Common myeloid progenitor, CD34-positive (primary cell): Measurements from ENCODE around the gene ZDHHC14.

ENCODE experiments used
- CTCF ChIA-PET: fragments of 350-600 bp; sonication (Branson Sonifier 250); formaldehyde crosslinking; loops from one replicate; lab custom pipeline; 2021; ENCODE audit warnings: antibody characterized with exemption; lab: Charles Lee
- POLR2A ChIA-PET: fragments of 350-600 bp; sonication (Branson Sonifier 250); formaldehyde crosslinking; loops from one replicate; lab custom pipeline; 2021; ENCODE audit warnings: antibody characterized with exemption; lab: Charles Lee
- DNase-seq, 3 donors: peaks; one replicate each; pipeline versions ENCODE4 v3.0.0 to v3.0.0-alpha.2; 2013
- H3K27ac ChIP-seq, 2 experiments: 1 replicate in 1 of 2; 2 replicates in 1 of 2; pipeline ENCODE4 v1.7.0; 2013; ENCODE audit warnings: inconsistent platforms in 2 of 2, low read length in 2 of 2, mild to moderate bottlenecking in 2 of 2, low read depth in 1 of 2, moderate library complexity in 1 of 2; ENCODE audit not compliant: severe bottlenecking in 2 of 2, insufficient read depth in 1 of 2, poor library complexity in 1 of 2
- H3K27me3 ChIP-seq, 5 experiments: replicated peaks in 2 of 5; 1 replicate in 3 of 5; 2 replicates in 2 of 5; pipeline versions ENCODE4 v1.6.1 to v1.7.0; 2013; ENCODE audit warnings: low read length in 4 of 5, mild to moderate bottlenecking in 2 of 5, moderate library complexity in 2 of 5, inconsistent platforms in 1 of 5; ENCODE audit not compliant: insufficient read depth in 5 of 5, control insufficient read depth in 4 of 5
- H3K36me3 ChIP-seq, 4 experiments: 1 replicate in 2 of 4; 2 replicates in 2 of 4; pipeline versions ENCODE4 v1.6.1 to v1.7.0; 2013; ENCODE audit warnings: low read length in 3 of 4, control low read depth in 1 of 4, mild to moderate bottlenecking in 1 of 4; ENCODE audit not compliant: control insufficient read depth in 4 of 4, insufficient read depth in 4 of 4
- H3K4me1 ChIP-seq, 4 experiments: 1 replicate in 3 of 4; 2 replicates in 1 of 4; pipeline versions ENCODE4 v1.6.1 to v1.7.1; 2013; ENCODE audit warnings: low read length in 3 of 4, mild to moderate bottlenecking in 3 of 4, control low read depth in 1 of 4, inconsistent platforms in 1 of 4, moderate library complexity in 1 of 4; ENCODE audit not compliant: control insufficient read depth in 4 of 4, insufficient read depth in 4 of 4; ENCODE audit errors: control extremely low read depth in 1 of 4
- H3K4me3 ChIP-seq, 7 experiments: 1 replicate in 4 of 7; 2 replicates in 3 of 7; pipeline versions ENCODE4 v1.5.1 to v1.7.0; 2013; ENCODE audit warnings: mild to moderate bottlenecking in 7 of 7, low read length in 6 of 7, moderate library complexity in 6 of 7, inconsistent platforms in 2 of 7, low read depth in 2 of 7, control low read depth in 1 of 7; ENCODE audit not compliant: insufficient read depth in 4 of 7, control insufficient read depth in 1 of 7; ENCODE audit errors: extremely low read depth in 1 of 7
- H3K9me3 ChIP-seq, 5 experiments: 1 replicate in 4 of 5; 2 replicates in 1 of 5; pipeline versions ENCODE4 v1.6.1 to v1.7.1; 2013; ENCODE audit warnings: low read length in 4 of 5, mild to moderate bottlenecking in 2 of 5, inconsistent platforms in 1 of 5, low read depth in 1 of 5, moderate library complexity in 1 of 5; ENCODE audit not compliant: control insufficient read depth in 4 of 5, insufficient read depth in 2 of 5; ENCODE audit errors: control extremely low read depth in 1 of 5
- WGBS: methylation state at CpG from one replicate; pipeline ENCODE4 v1.1.5; 2013; ENCODE audit not compliant: insufficient coverage; 5-methylcytosine and 5-hydroxymethylcytosine counted together

Gene ZDHHC14

GRCh38 chr6:157525918-157526425, 145.0 kb downstream of the ZDHHC14 start:
- peaks cover 0 to 6% (median 0%) of the 10 kb centered on the region in 5 experiments for H3K9me3 ChIP-seq
- CTCF ChIA-PET, result interaction anchor here (1.2 to 3.3 kb wide), 3 partner anchors 10 to 143 kb away, joined by 3 to 10 read pairs (median 6); no protein-coding TSS in a partner anchor
- DNase-seq, result no peak
- whole genome bisulfite sequencing, result 50% methylated on average over 2 of the region's 5 CpGs
- no peaks in the 10 kb centered on the region for H3K36me3 ChIP-seq
- POLR2A ChIA-PET, result no interaction called here
- H3K4me3 ChIP-seq, result no peak overlapping the region
- no peak overlapping the region for H3K27ac ChIP-seq
- H3K4me1 ChIP-seq, result peaks cover 5 to 37% (median 19%) of the 10 kb centered on the region in 4 experiments
- no peaks in the 10 kb centered on the region for H3K27me3 ChIP-seq

DNA sequence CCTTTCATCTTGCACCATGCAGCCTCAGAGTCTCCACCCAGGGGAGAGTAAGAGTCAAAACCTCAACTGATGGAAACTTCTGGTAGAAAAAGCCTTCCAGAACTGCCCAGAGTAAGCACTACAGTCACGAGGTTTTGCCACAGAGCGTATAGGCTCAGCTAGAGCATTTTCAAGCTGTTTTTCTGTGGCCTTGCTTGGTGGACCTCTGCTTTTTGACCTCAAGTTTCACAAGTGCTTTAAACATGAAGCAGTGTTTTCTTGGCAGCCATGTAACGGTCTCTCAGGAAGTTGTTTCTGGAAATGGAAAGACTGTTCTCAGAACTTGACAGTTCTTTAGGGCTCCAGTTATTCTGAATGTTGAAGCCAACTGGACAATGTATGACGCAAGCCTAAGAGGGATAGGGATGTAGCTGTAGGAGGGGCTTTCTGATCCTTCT, 146.5 kb downstream of the ZDHHC14 start:
- H3K9me3 ChIP-seq, result peaks cover 0 to 6% (median 0%) of the 10 kb centered on the region in 5 experiments
- H3K36me3 ChIP-seq, result no peaks in the 10 kb centered on the region
- no peak overlapping the region for H3K4me3 ChIP-seq
- POLR2A ChIA-PET, result no interaction called here
- 82% methylated on average over 4 of the region's 4 CpGs for WGBS
- peaks cover 5 to 27% (median 12%) of the 10 kb centered on the region in 4 experiments for H3K4me1 ChIP-seq
- no peak for DNase-seq
- no peaks in the 10 kb centered on the region for H3K27me3 ChIP-seq
- CTCF ChIA-PET, result interaction anchor here (0.8 to 3.3 kb wide), 2 partner anchors 13 to 65 kb away, joined by 3 to 10 read pairs; no protein-coding TSS in a partner anchor
- H3K27ac ChIP-seq, result no peak overlapping the region

DNA sequence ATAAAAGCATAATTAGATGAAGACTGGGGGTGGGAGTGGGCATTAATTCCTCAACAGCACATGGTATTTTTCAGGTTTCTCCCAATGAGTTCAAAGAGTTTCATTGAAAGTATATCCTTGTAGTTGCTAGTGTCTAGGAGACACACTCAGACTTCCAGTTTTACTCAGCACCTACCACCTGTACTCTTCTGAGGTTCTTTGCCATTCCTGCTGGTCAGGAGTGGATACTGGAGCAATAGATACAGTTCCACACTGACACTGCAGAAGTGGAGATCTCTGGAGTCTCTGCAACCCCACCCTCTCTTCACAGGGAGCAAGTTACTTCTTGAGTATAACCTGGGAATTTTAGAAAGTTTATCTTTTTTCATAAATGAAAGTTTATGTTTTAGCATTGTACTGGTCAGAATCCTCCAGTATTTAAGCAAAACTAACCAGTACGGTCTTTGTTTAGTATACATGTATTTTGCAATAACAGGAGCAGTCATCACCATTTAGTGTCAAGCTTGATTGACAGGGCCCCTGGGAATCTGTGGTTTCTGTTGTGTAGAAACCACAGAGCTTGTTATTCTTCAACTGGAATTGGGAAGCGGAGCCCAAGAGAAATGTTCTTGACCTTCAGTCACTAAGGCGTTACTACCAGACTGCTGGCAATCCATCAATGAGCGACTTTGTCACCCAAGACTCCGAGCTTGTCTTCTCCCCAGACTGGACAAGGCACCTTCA, 148.1 kb downstream of the ZDHHC14 start:
- ChIA-PET CTCF (interaction anchor here (1.1 to 1.4 kb wide), 2 partner anchors 10 to 22 kb away, joined by 3 to 5 read pairs; no protein-coding TSS in a partner anchor), POLR2A (no interaction called here)
- no peak for DNase-seq
- WGBS, result 97% methylated on average over 5 of the region's 5 CpGs
- peaks cover 0 to 6% (median 0%) of the 10 kb centered on the region in 5 experiments for H3K9me3 ChIP-seq
- H3K4me1 ChIP-seq, result peaks cover 5 to 35% (median 12%) of the 10 kb centered on the region in 4 experiments
- no peak overlapping the region for H3K4me3 ChIP-seq
- H3K36me3 ChIP-seq, result no peaks in the 10 kb centered on the region
- no peak overlapping the region for H3K27ac ChIP-seq
- H3K27me3 ChIP-seq, result no peaks in the 10 kb centered on the region

DNA sequence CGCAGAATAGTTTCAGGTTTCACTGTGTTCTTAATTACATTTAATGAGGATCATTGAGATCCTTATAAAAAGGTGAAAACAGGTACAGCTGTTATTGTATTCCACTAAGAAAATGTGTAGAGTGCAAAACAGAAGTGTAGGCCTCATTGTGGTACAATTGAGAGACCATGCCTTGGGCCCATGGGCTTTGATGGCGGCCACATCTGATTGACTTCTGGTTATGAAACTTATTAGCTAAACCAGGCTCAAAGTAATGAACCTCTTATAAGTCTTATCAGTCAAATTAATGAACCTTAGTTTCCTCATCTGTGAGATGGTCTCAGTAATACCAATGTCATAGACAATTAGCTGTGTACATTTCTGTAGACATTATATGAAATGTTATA, 148.7 kb downstream of the ZDHHC14 start:
- CTCF ChIA-PET, result interaction anchor here (1.1 to 1.4 kb wide), 2 partner anchors 9 to 22 kb away, joined by 3 to 5 read pairs; no protein-coding TSS in a partner anchor
- H3K36me3 ChIP-seq, result no peaks in the 10 kb centered on the region
- peaks cover 0 to 3% (median 0%) of the 10 kb centered on the region in 5 experiments for H3K9me3 ChIP-seq
- POLR2A ChIA-PET, result no interaction called here
- DNase-seq, result no peak
- H3K4me1 ChIP-seq, result peaks cover 5 to 35% (median 12%) of the 10 kb centered on the region in 4 experiments
- no peaks in the 10 kb centered on the region for H3K27me3 ChIP-seq
- H3K27ac ChIP-seq, result no peak overlapping the region
- WGBS, result 86% methylated on average over 1 of the region's 2 CpGs
- no peak overlapping the region for H3K4me3 ChIP-seq

DNA sequence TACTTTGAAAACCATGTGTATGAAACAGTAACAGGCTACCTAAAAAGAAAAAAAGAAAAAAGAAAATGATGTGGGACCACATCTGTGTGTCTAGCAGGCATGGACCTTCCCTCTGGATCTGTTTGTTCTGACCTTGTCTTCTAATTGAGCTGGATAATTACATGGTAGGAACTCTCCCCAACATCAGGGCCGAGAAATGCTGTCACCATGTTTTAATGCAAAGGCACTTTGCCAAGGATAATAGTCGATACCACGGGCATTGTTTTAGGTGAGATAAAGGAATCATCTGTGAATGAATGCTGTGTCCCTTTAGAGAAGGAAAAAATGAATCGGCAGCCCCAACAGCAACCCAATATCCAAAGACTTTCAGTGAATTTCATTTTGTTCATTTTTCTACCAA, 149.1 kb downstream of the ZDHHC14 start:
- ChIA-PET POLR2A (no interaction called here), CTCF (interaction anchor here (1.4 kb wide), 1 partner anchor 9 kb away, joined by 5 read pairs; no protein-coding TSS in a partner anchor)
- WGBS, result 80% methylated on average over 1 of the region's 4 CpGs

DNA sequence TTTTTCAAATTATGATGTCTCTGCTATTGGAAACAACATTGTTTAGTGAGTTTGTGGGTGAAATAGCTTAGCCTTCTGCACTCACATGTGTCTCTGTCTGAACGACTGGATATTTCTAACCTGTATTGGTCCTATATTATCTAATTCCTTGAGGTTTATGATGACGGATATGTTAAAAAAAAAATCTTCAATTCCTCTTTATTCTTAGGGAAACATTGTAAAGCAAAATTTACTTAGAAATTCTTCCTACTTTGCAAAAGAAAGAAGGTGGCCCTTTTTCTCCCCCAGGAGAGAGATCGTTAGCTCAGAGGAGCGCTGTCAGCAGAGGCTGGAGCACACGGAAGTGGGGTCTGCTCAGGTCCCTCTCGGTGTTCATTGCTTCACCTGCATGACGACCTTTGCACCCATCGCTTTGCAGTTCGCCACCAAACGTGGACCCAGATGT, 149.8 kb downstream of the ZDHHC14 start:
- H3K9me3 ChIP-seq, result no peaks in the 10 kb centered on the region
- ChIA-PET CTCF (no interaction called here), POLR2A (no interaction called here)
- no peak overlapping the region for H3K27ac ChIP-seq
- WGBS, result 98% methylated on average over 7 of the region's 10 CpGs
- DNase-seq, result no peak
- no peaks in the 10 kb centered on the region for H3K27me3 ChIP-seq
- no peaks in the 10 kb centered on the region for H3K36me3 ChIP-seq
- no peak overlapping the region for H3K4me3 ChIP-seq
- peaks cover 6 to 43% (median 18%) of the 10 kb centered on the region in 4 experiments for H3K4me1 ChIP-seq

More for the DNA sequence above, 149.1 kb downstream of the ZDHHC14 start:
- Histone ChIP-seq H3K9me3 (no peaks in the 10 kb centered on the region), H3K36me3 (no peaks in the 10 kb centered on the region), H3K4me3 (no peak overlapping the region), H3K27ac (no peak overlapping the region), H3K27me3 (no peaks in the 10 kb centered on the region), H3K4me1 (peaks cover 5 to 40% (median 14%) of the 10 kb centered on the region in 4 experiments)
- DNase-seq, result no peak
